ENCODE results near the gene RBBP4. TPM values are rescaled to one million over a fixed set of nuclear protein-coding genes. Genes with fewer than 3 reads are reported as not detected.
"Not testable (repeated sequence)": the region's sequence is repeated elsewhere in the genome, so short reads cannot be mapped to it uniquely, and the experiment has no call there.

The RBBP4 gene
- polyA plus RNA-seq, 6 donors from 2014 or later, result 307 to 561 (median 336) TPM

GRCh38 chr1:32623775-32624174 is 27.2 kb upstream of the RBBP4 start:
- no peaks in the 10 kb centered on the region for H3K27me3 Mint-ChIP-seq
- H3K36me3 Mint-ChIP-seq, result peaks cover 19 to 24% of the 10 kb centered on the region in 2 donors
- ATAC-seq (ENCODE audit: low read depth in 2 of 2), result peak; percentile 75

GRCh38 chr1:32626176-32626575 is 24.8 kb upstream of the RBBP4 start:
- Mint-ChIP-seq H3K4me1 (peaks cover 17 to 26% (median 21%) of the 10 kb centered on the region in 3 donors), H3K9me3 (peaks cover 0 to 4% (median 0%) of the 10 kb centered on the region in 7 donors), H3K27me3 (no peaks in the 10 kb centered on the region), H3K36me3 (peaks cover 19 to 24% of the 10 kb centered on the region in 2 donors), H3K27ac (no peak overlapping the region), H3K4me3 (no peak overlapping the region)
- DNase-seq, result no peak
- ATAC-seq (ENCODE audit: low read depth in 2 of 2), result no peak

More at GRCh38 chr1:32623775-32624174, 27.2 kb upstream of the RBBP4 start:
- DNase-seq, result peak; percentile 22
- H3K4me3 Mint-ChIP-seq, result peak overlapping the region in 4 of 8 donors; percentile 13 to 45 (median 16)
- H3K4me1 Mint-ChIP-seq, result peaks cover 17 to 26% (median 21%) of the 10 kb centered on the region in 3 donors
- peaks cover 0 to 4% (median 0%) of the 10 kb centered on the region in 7 donors for H3K9me3 Mint-ChIP-seq
- peak overlapping the region; percentile 22 to 94 (median 44) for H3K27ac Mint-ChIP-seq

- Mint-ChIP-seq H3K4me1 (peaks cover 17 to 25% (median 21%) of the 10 kb centered on the region in 3 donors), H3K27me3 (no peaks in the 10 kb centered on the region), H3K27ac (peak overlapping the region in 4 of 6 donors; percentile 16 to 56 (median 44)), H3K4me3 (no peak overlapping the region), H3K36me3 (peaks cover 9 to 13% of the 10 kb centered on the region in 2 donors), H3K9me3 (peaks cover 0 to 4% (median 0%) of the 10 kb centered on the region in 7 donors)
- peak in 1 of 2 donors; percentile 35 for ATAC-seq (ENCODE audit: low read depth in 2 of 2)
- DNase-seq, result no peak
Measured at GRCh38 chr1:32627596-32628162, 23.3 kb upstream of the RBBP4 start.

- H3K27me3 Mint-ChIP-seq; H3K4me1 Mint-ChIP-seq; H3K9me3 Mint-ChIP-seq; H3K27ac Mint-ChIP-seq; DNase-seq; ATAC-seq (ENCODE audit: low read depth in 2 of 2): not testable (repeated sequence)
- H3K4me3 Mint-ChIP-seq, result peak overlapping the region in 1 of 8 donors; percentile 42
- peaks cover 0 to 19% of the 10 kb centered on the region in 2 donors for H3K36me3 Mint-ChIP-seq
Measured at GRCh38 chr1:32630173-32630572, 20.8 kb upstream of the RBBP4 start.

GRCh38 chr1:32632829-32633228 is 18.2 kb upstream of the RBBP4 start:
- Mint-ChIP-seq H3K27ac (no peak overlapping the region), H3K4me3 (no peak overlapping the region), H3K36me3 (peaks cover 0 to 10% of the 10 kb centered on the region in 2 donors), H3K4me1 (peaks cover 0 to 3% (median 0%) of the 10 kb centered on the region in 3 donors), H3K9me3 (no peaks in the 10 kb centered on the region), H3K27me3 (no peaks in the 10 kb centered on the region)
- ATAC-seq (ENCODE audit: low read depth in 2 of 2) (no peak), DNase-seq (no peak)

GRCh38 chr1:32635508-32636277 is 15.3 kb upstream of the RBBP4 start:
- Mint-ChIP-seq H3K4me3 (no peak overlapping the region), H3K27me3 (no peaks in the 10 kb centered on the region), H3K36me3 (peaks cover 0 to 10% of the 10 kb centered on the region in 2 donors), H3K4me1 (peaks cover 0 to 3% (median 0%) of the 10 kb centered on the region in 3 donors), H3K9me3 (no peaks in the 10 kb centered on the region), H3K27ac (peak overlapping the region in 1 of 6 donors; percentile 16)
- ATAC-seq (ENCODE audit: low read depth in 2 of 2), result no peak
- no peak for DNase-seq

GRCh38 chr1:32636914-32637645 is 13.9 kb upstream of the RBBP4 start:
- DNase-seq (no peak), ATAC-seq (ENCODE audit: low read depth in 2 of 2) (no peak)
- Mint-ChIP-seq H3K36me3 (peaks cover 0 to 10% of the 10 kb centered on the region in 2 donors), H3K27ac (peak overlapping the region in 4 of 6 donors; percentile 11 to 94 (median 63)), H3K4me3 (no peak overlapping the region), H3K9me3 (no peaks in the 10 kb centered on the region), H3K4me1 (peaks cover 0 to 3% (median 0%) of the 10 kb centered on the region in 3 donors), H3K27me3 (no peaks in the 10 kb centered on the region)

GRCh38 chr1:32639489-32640075 is 11.4 kb upstream of the RBBP4 start:
- H3K27me3 Mint-ChIP-seq, result no peaks in the 10 kb centered on the region
- H3K4me3 Mint-ChIP-seq, result no peak overlapping the region
- ATAC-seq (ENCODE audit: low read depth in 2 of 2) (no peak), DNase-seq (no peak)
- no peaks in the 10 kb centered on the region for H3K9me3 Mint-ChIP-seq
- H3K27ac Mint-ChIP-seq, result no peak overlapping the region
- H3K36me3 Mint-ChIP-seq, result no peaks in the 10 kb centered on the region
- H3K4me1 Mint-ChIP-seq, result peaks cover 0 to 5% (median 3%) of the 10 kb centered on the region in 3 donors

- not testable (repeated sequence) for H3K27ac Mint-ChIP-seq; H3K36me3 Mint-ChIP-seq; H3K27me3 Mint-ChIP-seq; H3K4me3 Mint-ChIP-seq; DNase-seq; ATAC-seq (ENCODE audit: low read depth in 2 of 2); H3K9me3 Mint-ChIP-seq
- H3K4me1 Mint-ChIP-seq, result peaks cover 2 to 12% (median 3%) of the 10 kb centered on the region in 3 donors
Measured at GRCh38 chr1:32642292-32642827, 8.6 kb upstream of the RBBP4 start.

GRCh38 chr1:32644426-32644825 is 6.6 kb upstream of the RBBP4 start:
- H3K4me3 Mint-ChIP-seq, result peak overlapping the region in 1 of 8 donors; percentile 70
- DNase-seq (no peak), ATAC-seq (ENCODE audit: low read depth in 2 of 2) (no peak)
- H3K4me1 Mint-ChIP-seq, result peaks cover 12 to 29% (median 19%) of the 10 kb centered on the region in 3 donors
- H3K36me3 Mint-ChIP-seq, result no peaks in the 10 kb centered on the region
- H3K27me3 Mint-ChIP-seq, result no peaks in the 10 kb centered on the region
- no peaks in the 10 kb centered on the region for H3K9me3 Mint-ChIP-seq
- H3K27ac Mint-ChIP-seq, result no peak overlapping the region

GRCh38 chr1:32647308-32648134 is 3.5 kb upstream of the RBBP4 start:
- no peak for DNase-seq
- Mint-ChIP-seq H3K4me3 (peak overlapping the region in 5 of 8 donors; percentile 31 to 92 (median 58)), H3K27ac (peak overlapping the region in 4 of 6 donors; percentile 8 to 97 (median 69)), H3K4me1 (peaks cover 17 to 52% (median 31%) of the 10 kb centered on the region in 3 donors), H3K27me3 (no peaks in the 10 kb centered on the region), H3K9me3 (no peaks in the 10 kb centered on the region), H3K36me3 (no peaks in the 10 kb centered on the region)
- ATAC-seq (ENCODE audit: low read depth in 2 of 2), result no peak

- peak; percentile 72 for ATAC-seq (ENCODE audit: low read depth in 2 of 2)
- peaks cover 23 to 64% (median 49%) of the 10 kb centered on the region in 3 donors for H3K4me1 Mint-ChIP-seq
Measured at GRCh38 chr1:32650248-32650751, 708 bp upstream of the RBBP4 start, which contains the start of gene ZBTB8OS. Gene ZBTB8OS (minus strand): TSS chr1:32650550. CDS start chr1:32650529, 21 bp downstream.

More at GRCh38 chr1:32650248-32650751, 708 bp upstream of the RBBP4 start, which contains the start of gene ZBTB8OS:
- H3K36me3 Mint-ChIP-seq, result peaks cover 2 to 3% of the 10 kb centered on the region in 2 donors
- H3K9me3 Mint-ChIP-seq, result no peaks in the 10 kb centered on the region
- peak within 1 kb of the TSS; percentile 97 to 100 (median 99) for H3K27ac Mint-ChIP-seq
- H3K27me3 Mint-ChIP-seq, result no peaks in the 10 kb centered on the region
- peak within 1 kb of the TSS; percentile 87 to 99 (median 96) for H3K4me3 Mint-ChIP-seq
- DNase-seq, result peak; percentile 89

Data from naive B cell (primary cell).